IPS DF 6.9 (cell line): Measurements from ENCODE around the gene ANKS1B.
"Not testable (repeated sequence)": the region's sequence is repeated elsewhere in the genome, so short reads cannot be mapped to it uniquely, and the experiment has no call there.

Experiments
- DNase-seq: peaks from one replicate; pipeline ENCODE4 v3.0.0-alpha.2; 2013; ENCODE audit warnings: low read depth, low spot score
- H3K27ac ChIP-seq: one replicate; pipeline ENCODE4 v1.5.1; 2013; ENCODE audit warnings: low read length, control low read depth
- H3K27me3 ChIP-seq: 2 replicates; pipeline ENCODE4 v1.6.1; 2013; ENCODE audit warnings: mild to moderate bottlenecking, low read length; ENCODE audit not compliant: control insufficient read depth, insufficient read depth
- H3K36me3 ChIP-seq: 2 replicates; pipeline ENCODE4 v1.6.1; 2013; ENCODE audit warnings: low read length; ENCODE audit not compliant: control insufficient read depth, insufficient read depth
- H3K4me1 ChIP-seq: 2 replicates; pipeline ENCODE4 v1.6.1; 2013; ENCODE audit warnings: low read length; ENCODE audit not compliant: control insufficient read depth, insufficient read depth
- H3K4me3 ChIP-seq: 2 replicates; pipeline ENCODE4 v1.5.1; 2013; ENCODE audit warnings: mild to moderate bottlenecking, low read length
- H3K9me3 ChIP-seq: 2 replicates; pipeline ENCODE4 v1.6.1; 2013; ENCODE audit warnings: low read length, inconsistent platforms; ENCODE audit not compliant: control insufficient read depth, insufficient read depth
- WGBS: extraction: QIAGEN DNeasy Blood & Tissue Kit; methylation state at CpG from one replicate; pipeline ENCODE4 v1.1.7; 2013; ENCODE audit warnings: mixed read lengths, missing lambda C conversion rate; ENCODE audit not compliant: insufficient read length, insufficient coverage; 5-methylcytosine and 5-hydroxymethylcytosine counted together

ANKS1B gene

DNA sequence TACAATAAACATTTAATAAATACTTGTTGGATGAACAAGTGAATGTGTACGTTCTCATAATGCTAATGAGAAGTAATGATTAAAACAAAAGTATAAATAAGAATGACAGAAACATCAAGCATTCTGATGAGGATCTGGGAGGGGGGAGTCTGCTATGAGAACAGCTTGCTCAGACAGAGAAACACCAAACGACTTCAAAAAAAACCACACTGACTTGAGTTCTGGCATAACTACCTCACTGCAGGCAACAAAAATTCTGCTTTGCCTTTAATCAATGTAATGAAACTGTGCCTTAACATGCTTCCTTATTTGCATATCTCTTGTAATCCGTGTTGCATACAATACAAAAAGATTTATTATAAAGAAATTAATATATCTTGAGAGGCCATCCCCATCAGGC, 632.5 kb downstream of the ANKS1B start:
- Histone ChIP-seq H3K9me3 (no peaks in the 10 kb centered on the region), H3K27me3 (no peaks in the 10 kb centered on the region), H3K4me1 (no peaks in the 10 kb centered on the region), H3K4me3 (no peak overlapping the region), H3K36me3 (no peaks in the 10 kb centered on the region), H3K27ac (no peak overlapping the region)
- no peak for DNase-seq
- no CpG with 5 or more reads among the region's 3 CpGs for WGBS

GRCh38 chr12:99343960-99344359, 640.8 kb downstream of the ANKS1B start:
- Histone ChIP-seq H3K27me3 (no peaks in the 10 kb centered on the region), H3K36me3 (no peaks in the 10 kb centered on the region), H3K4me1 (no peaks in the 10 kb centered on the region), H3K9me3 (no peaks in the 10 kb centered on the region), H3K27ac (no peak overlapping the region), H3K4me3 (no peak overlapping the region)
- DNase-seq: no peak

DNA sequence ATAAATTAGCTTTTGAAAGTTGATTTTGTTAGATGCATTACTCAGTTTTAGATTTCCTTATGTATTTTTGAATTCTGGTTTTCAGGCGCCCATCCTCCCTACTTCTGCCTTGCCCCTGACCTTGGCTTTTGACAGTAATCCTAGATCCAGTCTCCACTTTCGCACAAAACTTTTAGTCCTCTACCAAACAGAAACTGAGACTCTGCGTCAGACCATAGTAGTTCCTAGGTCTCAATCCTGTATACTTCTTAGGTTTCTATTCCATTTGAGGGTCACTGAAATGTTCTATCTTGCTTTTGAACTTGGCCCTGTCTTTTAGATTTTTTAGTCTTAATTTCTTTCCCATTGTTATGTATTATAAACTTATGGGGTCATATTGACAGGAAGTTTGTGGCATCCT, 645.1 kb downstream of the ANKS1B start:
- Histone ChIP-seq H3K4me3 (no peak overlapping the region), H3K4me1 (no peaks in the 10 kb centered on the region), H3K36me3 (no peaks in the 10 kb centered on the region), H3K27ac (no peak overlapping the region), H3K9me3 (no peaks in the 10 kb centered on the region), H3K27me3 (no peaks in the 10 kb centered on the region)
- WGBS: no CpG with 5 or more reads among the region's 3 CpGs
- no peak for DNase-seq

DNA sequence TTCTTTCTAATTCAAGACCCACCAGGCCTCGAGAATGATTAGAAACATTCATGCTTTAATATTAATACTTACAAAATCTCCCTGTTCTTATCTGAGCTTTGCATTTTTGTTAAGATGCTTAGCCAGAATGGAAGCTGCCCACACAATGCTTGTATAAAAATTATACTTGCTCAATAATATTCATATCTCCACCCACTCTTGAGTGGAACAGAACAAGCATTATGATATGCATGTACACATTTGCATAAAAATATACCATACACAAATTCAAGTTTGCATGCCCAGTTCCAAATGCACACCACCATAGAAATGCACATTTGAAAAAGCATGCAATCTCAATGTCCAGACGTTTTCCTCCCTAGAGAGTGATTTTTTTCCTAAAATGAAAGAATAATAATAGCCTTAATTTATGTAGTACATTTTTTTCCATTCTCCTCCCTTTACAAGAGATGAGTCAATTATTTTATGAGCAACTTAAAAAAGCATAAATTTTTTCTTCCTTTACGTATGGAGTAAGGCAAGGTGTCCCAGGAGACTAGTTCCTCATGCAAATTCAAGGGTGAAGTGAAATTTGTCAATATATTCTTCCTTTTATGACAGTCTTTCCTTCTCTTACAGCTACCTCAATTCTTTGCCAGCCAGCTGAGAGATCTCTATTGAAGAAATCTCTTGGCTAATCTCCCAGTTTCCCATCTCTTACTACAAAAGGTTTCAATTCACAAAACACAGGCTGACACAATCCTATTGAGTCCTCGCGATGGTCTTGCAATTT, 650.3 kb downstream of the ANKS1B start:
- DNase-seq: no peak
- no CpG with 5 or more reads among the region's 5 CpGs for WGBS
- no peaks in the 10 kb centered on the region for H3K27me3 ChIP-seq
- no peaks in the 10 kb centered on the region for H3K4me1 ChIP-seq
- no peaks in the 10 kb centered on the region for H3K36me3 ChIP-seq
- H3K27ac ChIP-seq: no peak overlapping the region
- H3K9me3 ChIP-seq: no peaks in the 10 kb centered on the region
- no peak overlapping the region for H3K4me3 ChIP-seq

- Histone ChIP-seq H3K9me3 (no peaks in the 10 kb centered on the region), H3K4me1 (no peaks in the 10 kb centered on the region), H3K4me3 (no peak overlapping the region), H3K27me3 (no peaks in the 10 kb centered on the region), H3K36me3 (no peaks in the 10 kb centered on the region), H3K27ac (no peak overlapping the region)
- no CpG with 5 or more reads among the region's 2 CpGs for WGBS
- DNase-seq: no peak
These were observed 651.7 kb downstream of the ANKS1B start for GRCh38 chr12:99332936-99333591.

DNA sequence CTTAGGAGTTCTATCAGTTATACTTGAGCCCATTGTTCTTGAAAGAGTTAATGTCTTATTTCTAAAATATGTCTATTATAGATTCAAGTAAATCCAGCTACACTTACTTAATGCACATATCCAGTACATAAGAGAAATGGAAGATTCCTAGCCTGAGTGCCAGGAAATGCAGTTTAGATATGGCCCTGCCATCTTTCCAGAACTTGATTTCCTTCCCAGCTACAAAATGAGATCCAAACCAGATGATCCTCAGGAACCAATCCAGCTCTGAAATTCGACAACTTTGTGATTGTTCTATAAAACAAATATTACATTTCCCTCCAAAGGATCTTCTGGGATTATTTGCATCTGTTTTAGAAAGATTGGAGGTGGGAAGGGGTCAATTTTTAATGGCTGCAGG, 654.5 kb downstream of the ANKS1B start:
- H3K9me3 ChIP-seq: no peaks in the 10 kb centered on the region
- no peak overlapping the region for H3K4me3 ChIP-seq
- DNase-seq: no peak
- WGBS: no CpG with 5 or more reads among the region's 1 CpG
- H3K4me1 ChIP-seq: no peaks in the 10 kb centered on the region
- no peak overlapping the region for H3K27ac ChIP-seq
- no peaks in the 10 kb centered on the region for H3K36me3 ChIP-seq
- no peaks in the 10 kb centered on the region for H3K27me3 ChIP-seq

GRCh38 chr12:99321210-99321609, 663.5 kb downstream of the ANKS1B start:
- not testable (repeated sequence) for H3K9me3 ChIP-seq, H3K4me3 ChIP-seq, H3K4me1 ChIP-seq, H3K27ac ChIP-seq, H3K36me3 ChIP-seq, H3K27me3 ChIP-seq, DNase-seq
- no CpG with 5 or more reads among the region's 9 CpGs for WGBS

DNA sequence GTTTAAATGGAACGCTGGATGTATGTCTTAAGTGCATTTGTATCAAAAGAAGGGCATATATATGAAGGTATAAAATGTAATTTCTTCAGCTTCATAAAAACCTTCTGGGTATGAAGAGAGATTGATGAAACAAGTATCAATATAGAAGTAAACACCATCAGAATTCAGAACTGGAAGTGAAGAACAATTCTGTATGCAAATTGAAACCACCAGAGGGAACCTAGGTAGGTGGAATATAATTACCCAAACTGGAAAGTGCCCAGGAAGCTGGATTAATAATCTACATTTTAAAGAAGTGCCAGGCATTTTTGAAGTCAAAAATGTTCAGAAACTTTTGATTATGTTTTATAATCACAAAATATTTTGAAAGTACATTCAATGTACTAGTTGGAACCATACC, 673.4 kb downstream of the ANKS1B start:
- H3K9me3 ChIP-seq: no peaks in the 10 kb centered on the region
- WGBS: no CpG with 5 or more reads among the region's 1 CpG
- DNase-seq: no peak

GRCh38 chr12:99309812-99310211, 674.9 kb downstream of the ANKS1B start:
- no peaks in the 10 kb centered on the region for H3K27me3 ChIP-seq
- WGBS: no CpG with 5 or more reads among the region's 2 CpGs
- no peaks in the 10 kb centered on the region for H3K4me1 ChIP-seq
- H3K4me3 ChIP-seq: no peak overlapping the region
- H3K27ac ChIP-seq: no peak overlapping the region
- H3K36me3 ChIP-seq: no peaks in the 10 kb centered on the region
- no peaks in the 10 kb centered on the region for H3K9me3 ChIP-seq
- DNase-seq: no peak

More for the DNA sequence above, 673.4 kb downstream of the ANKS1B start:
- Histone ChIP-seq H3K27me3 (no peaks in the 10 kb centered on the region), H3K4me1 (no peaks in the 10 kb centered on the region), H3K4me3 (no peak overlapping the region), H3K27ac (no peak overlapping the region), H3K36me3 (no peaks in the 10 kb centered on the region)

DNA sequence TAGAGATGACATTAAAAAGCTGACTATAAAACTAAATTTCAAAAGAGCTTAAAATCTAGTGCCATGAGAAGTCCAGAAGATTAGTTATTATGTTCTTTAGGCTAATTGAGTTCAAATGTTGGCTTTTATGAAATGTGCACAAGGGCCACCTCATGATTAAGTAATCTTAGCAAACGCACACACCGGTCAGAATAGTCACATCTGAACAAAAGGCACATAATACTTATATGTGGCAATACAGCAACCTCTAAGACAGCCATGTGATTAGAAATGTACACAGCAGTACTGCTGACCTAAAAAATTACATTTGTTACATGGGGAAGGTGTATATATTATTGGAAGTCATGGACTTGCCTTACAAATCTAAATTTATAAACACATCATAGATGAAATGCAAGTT, 681.9 kb downstream of the ANKS1B start:
- no peaks in the 10 kb centered on the region for H3K9me3 ChIP-seq

DNA sequence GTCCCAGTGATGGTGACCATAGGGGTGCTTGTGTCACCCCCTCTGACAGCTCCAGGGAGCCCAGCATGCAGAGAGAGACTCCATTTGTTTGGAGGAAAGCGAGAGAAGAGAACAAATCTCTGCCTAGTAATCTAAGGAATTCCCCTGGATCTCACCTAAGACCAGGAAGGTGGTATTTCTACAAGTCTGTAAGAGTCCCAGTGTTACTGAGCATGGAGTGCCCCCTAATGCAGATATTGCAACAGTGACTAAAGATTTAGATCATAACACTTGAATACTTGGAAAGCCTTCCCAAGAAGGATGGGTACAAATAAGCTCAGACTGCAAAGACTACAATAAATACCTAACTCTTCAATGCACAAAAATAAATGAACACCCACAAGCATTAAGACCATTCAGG, 697.6 kb downstream of the ANKS1B start:
- Histone ChIP-seq H3K9me3 (no peaks in the 10 kb centered on the region), H3K36me3 (no peaks in the 10 kb centered on the region), H3K27me3 (no peaks in the 10 kb centered on the region), H3K4me3 (no peak overlapping the region), H3K27ac (no peak overlapping the region), H3K4me1 (no peaks in the 10 kb centered on the region)
- no peak for DNase-seq
- WGBS: no CpG with 5 or more reads among the region's 1 CpG

More for the DNA sequence above, 681.9 kb downstream of the ANKS1B start:
- no CpG with 5 or more reads among the region's 2 CpGs for WGBS
- no peaks in the 10 kb centered on the region for H3K4me1 ChIP-seq
- no peak overlapping the region for H3K27ac ChIP-seq
- DNase-seq: no peak
- H3K4me3 ChIP-seq: no peak overlapping the region
- no peaks in the 10 kb centered on the region for H3K36me3 ChIP-seq
- H3K27me3 ChIP-seq: no peaks in the 10 kb centered on the region
